Karpas-422 (cell line): ENCODE measurements around the gene PSTPIP1. TPM values are rescaled to one million over a fixed set of nuclear protein-coding genes. Genes with fewer than 3 reads are reported as not detected.

Experiments used
- DNase-seq: peaks from one replicate; pipeline ENCODE4 v3.0.0-alpha.2; 2015
- H2AFZ ChIP-seq: fragments of 200-600 bp; sonication (generic); 2 replicates; pipeline ENCODE4 v1.6.1; 2014; ENCODE audit warnings: antibody characterized with exemption, low read length, mixed read lengths
- H3K27ac ChIP-seq: fragments of 200-600 bp; sonication (generic); 2 replicates; pipeline ENCODE4 v1.5.1; 2014; ENCODE audit warnings: mild to moderate bottlenecking, low read length, moderate library complexity
- H3K27me3 ChIP-seq: fragments of 200-600 bp; sonication (generic); 2 replicates; pipeline ENCODE4 v1.6.1; 2014; ENCODE audit warnings: low read length, mixed read lengths
- H3K36me3 ChIP-seq: fragments of 200-600 bp; sonication (generic); 2 replicates; pipeline ENCODE4 v1.6.1; 2014; ENCODE audit warnings: low read length, mixed read lengths; ENCODE audit not compliant: insufficient read depth
- H3K4me1 ChIP-seq: fragments of 200-600 bp; sonication (generic); 2 replicates; pipeline ENCODE4 v1.6.1; 2014; ENCODE audit warnings: mild to moderate bottlenecking, low read length, mixed read lengths
- H3K4me2 ChIP-seq: fragments of 200-600 bp; sonication (generic); 2 replicates; pipeline ENCODE4 v1.6.1; 2014; ENCODE audit warnings: low read length, low read depth, mild to moderate bottlenecking; ENCODE audit not compliant: poor library complexity, severe bottlenecking
- H3K4me3 ChIP-seq: fragments of 200-600 bp; sonication (generic); 2 replicates; pipeline ENCODE4 v1.5.1; 2014; ENCODE audit warnings: mild to moderate bottlenecking, antibody characterized with exemption, low read length, mixed read lengths
- H3K79me2 ChIP-seq: fragments of 200-600 bp; sonication (generic); 2 replicates; pipeline ENCODE4 v1.6.1; 2014; ENCODE audit warnings: mild to moderate bottlenecking, low read length, mixed read lengths
- H3K9ac ChIP-seq: fragments of 200-600 bp; sonication (generic); 2 replicates; pipeline ENCODE4 v1.6.0; 2014; ENCODE audit warnings: low read length
- H3K9me2 ChIP-seq: fragments of 200-600 bp; sonication (generic), shearing (Covaris generic); replicated peaks from 2 replicates; pipeline ENCODE4 v1.6.0; 2014; ENCODE audit warnings: mild to moderate bottlenecking, low read length, moderate library complexity; ENCODE audit not compliant: insufficient read depth
- H3K9me3 ChIP-seq: fragments of 300-700, 200-600 bp; sonication (generic); 2 replicates; pipeline ENCODE4 v1.6.1; 2014; ENCODE audit warnings: low read length, mixed read lengths
- H4K20me1 ChIP-seq: fragments of 200-600 bp; sonication (generic); 2 replicates; pipeline ENCODE4 v1.6.1; 2014; ENCODE audit warnings: mild to moderate bottlenecking, antibody characterized with exemption, low read length, low read depth; ENCODE audit not compliant: insufficient read depth
- total RNA-seq: library from RNA; depleted of rRNA; stranded (reverse); fragments of >200 nt; shearing (Covaris generic); gene quantifications from 2 replicates; pipeline ENCODE4 v1.2.3, GENCODE V29; 2014; ENCODE audit warnings: low replicate concordance

Gene PSTPIP1
- total RNA-seq, 1 experiment from 2014 or later, result 13.1 TPM

GRCh38 chr15:77058468-77058867 is 63.5 kb downstream of the PSTPIP1 start:
- DNase-seq, result no peak
- H3K27ac ChIP-seq, result no peak overlapping the region
- H3K36me3 ChIP-seq, result peaks cover 22% of the 10 kb centered on the region; the same call in 1 of the 2 replicates
- H3K4me1 ChIP-seq, result peaks cover 60% of the 10 kb centered on the region
- no peaks in the 10 kb centered on the region for H3K9me3 ChIP-seq
- peaks cover 8% of the 10 kb centered on the region; the same call in 1 of the 2 replicates for H4K20me1 ChIP-seq
- no peak overlapping the region for H2AFZ ChIP-seq
- no peak overlapping the region for H3K9ac ChIP-seq
- H3K4me2 ChIP-seq, result no peak overlapping the region
- H3K79me2 ChIP-seq, result peaks cover 96% of the 10 kb centered on the region
- H3K9me2 ChIP-seq, result no peaks in the 10 kb centered on the region
- H3K27me3 ChIP-seq, result no peaks in the 10 kb centered on the region
- H3K4me3 ChIP-seq, result no peak overlapping the region

- 0 out of 2 replicates have a peak overlapping the region, but pooled peaks have one; percentile 9 for H3K9ac ChIP-seq
- H3K4me2 ChIP-seq, result peak overlapping the region; percentile 29
- DNase-seq, result no peak
- no peaks in the 10 kb centered on the region for H3K9me3 ChIP-seq
- H4K20me1 ChIP-seq, result peaks cover 8% of the 10 kb centered on the region; the same call in 1 of the 2 replicates
- H3K27ac ChIP-seq, result peak overlapping the region; percentile 54
- H3K27me3 ChIP-seq, result no peaks in the 10 kb centered on the region
- H3K36me3 ChIP-seq, result peaks cover 8% of the 10 kb centered on the region; the same call in 1 of the 2 replicates
- no peak overlapping the region for H2AFZ ChIP-seq
- H3K79me2 ChIP-seq, result peaks cover 97% of the 10 kb centered on the region
- no peak overlapping the region for H3K4me3 ChIP-seq
- peaks cover 66% of the 10 kb centered on the region for H3K4me1 ChIP-seq
- no peaks in the 10 kb centered on the region for H3K9me2 ChIP-seq
Measured at GRCh38 chr15:77059786-77060361, 64.9 kb downstream of the PSTPIP1 start.

- Histone ChIP-seq H4K20me1 (peaks cover 8% of the 10 kb centered on the region; the same call in 1 of the 2 replicates), H3K9me3 (no peaks in the 10 kb centered on the region), H3K36me3 (peaks cover 1% of the 10 kb centered on the region; the same call in 1 of the 2 replicates), H3K9ac (no peak overlapping the region), H3K4me2 (peak overlapping the region; percentile 29), H2AFZ (no peak overlapping the region), H3K27me3 (no peaks in the 10 kb centered on the region), H3K27ac (peak overlapping the region; percentile 54), H3K9me2 (no peaks in the 10 kb centered on the region), H3K4me3 (no peak overlapping the region), H3K4me1 (peaks cover 66% of the 10 kb centered on the region), H3K79me2 (peaks cover 97% of the 10 kb centered on the region)
- DNase-seq, result no peak
Measured at GRCh38 chr15:77060546-77060945, 65.6 kb downstream of the PSTPIP1 start.

- no peak overlapping the region for H2AFZ ChIP-seq
- no peaks in the 10 kb centered on the region for H3K9me2 ChIP-seq
- H3K79me2 ChIP-seq, result peaks cover 97% of the 10 kb centered on the region
- DNase-seq, result no peak
- H4K20me1 ChIP-seq, result peaks cover 8% of the 10 kb centered on the region; the same call in 1 of the 2 replicates
- no peak overlapping the region for H3K9ac ChIP-seq
- no peak overlapping the region for H3K4me3 ChIP-seq
- peaks cover 69% of the 10 kb centered on the region for H3K4me1 ChIP-seq
- no peaks in the 10 kb centered on the region for H3K27me3 ChIP-seq
- H3K9me3 ChIP-seq, result no peaks in the 10 kb centered on the region
- H3K4me2 ChIP-seq, result no peak overlapping the region
- H3K36me3 ChIP-seq, result peaks cover 4% of the 10 kb centered on the region; the same call in 1 of the 2 replicates
- no peak overlapping the region for H3K27ac ChIP-seq
Measured at GRCh38 chr15:77063249-77063648, 68.3 kb downstream of the PSTPIP1 start.

- H3K9me2 ChIP-seq, result no peaks in the 10 kb centered on the region
- H3K4me2 ChIP-seq, result no peak overlapping the region
- no peak overlapping the region for H3K9ac ChIP-seq
- H3K9me3 ChIP-seq, result no peaks in the 10 kb centered on the region
- H3K4me1 ChIP-seq, result peaks cover 72% of the 10 kb centered on the region
- H2AFZ ChIP-seq, result no peak overlapping the region
- DNase-seq, result no peak
- no peak overlapping the region for H3K4me3 ChIP-seq
- H3K27me3 ChIP-seq, result no peaks in the 10 kb centered on the region
- peaks cover 4% of the 10 kb centered on the region; the same call in 1 of the 2 replicates for H3K36me3 ChIP-seq
- H4K20me1 ChIP-seq, result peaks cover 4% of the 10 kb centered on the region; the same call in 1 of the 2 replicates
- H3K27ac ChIP-seq, result no peak overlapping the region
- H3K79me2 ChIP-seq, result peaks cover 99% of the 10 kb centered on the region
Measured at GRCh38 chr15:77064063-77064462, 69.1 kb downstream of the PSTPIP1 start.

GRCh38 chr15:77064539-77065308 is 69.8 kb downstream of the PSTPIP1 start:
- Histone ChIP-seq H3K36me3 (0 out of 2 replicates have a peak, but pooled peaks cover 8% of the 10 kb centered on the region), H4K20me1 (peaks cover 7% of the 10 kb centered on the region; the same call in 1 of the 2 replicates), H3K4me2 (no peak overlapping the region), H3K9me3 (no peaks in the 10 kb centered on the region), H2AFZ (no peak overlapping the region), H3K4me1 (peaks cover 73% of the 10 kb centered on the region), H3K79me2 (peaks cover 100% of the 10 kb centered on the region), H3K9me2 (no peaks in the 10 kb centered on the region), H3K9ac (no peak overlapping the region), H3K4me3 (no peak overlapping the region), H3K27me3 (no peaks in the 10 kb centered on the region), H3K27ac (no peak overlapping the region; the same call in 1 of the 2 replicates)
- DNase-seq, result no peak

GRCh38 chr15:77066971-77067690 is 72.2 kb downstream of the PSTPIP1 start:
- Histone ChIP-seq H3K4me1 (peaks cover 56% of the 10 kb centered on the region), H3K4me2 (peak overlapping the region; percentile 89), H3K9me3 (no peaks in the 10 kb centered on the region), H3K27ac (peak overlapping the region; percentile 75), H2AFZ (no peak overlapping the region), H3K4me3 (no peak overlapping the region), H3K9me2 (no peaks in the 10 kb centered on the region), H4K20me1 (peaks cover 7% of the 10 kb centered on the region; the same call in 1 of the 2 replicates), H3K27me3 (no peaks in the 10 kb centered on the region), H3K9ac (no peak overlapping the region), H3K79me2 (peaks cover 84% of the 10 kb centered on the region), H3K36me3 (0 out of 2 replicates have a peak, but pooled peaks cover 8% of the 10 kb centered on the region)
- DNase-seq, result no peak
